Neural cell (in vitro differentiated cells): ENCODE measurements around the gene MAST1. TPM values are rescaled to one million over a fixed set of nuclear protein-coding genes. Genes with fewer than 3 reads are reported as not detected.

Source experiments
- H2AFZ ChIP-seq: fragments of 200-600, 300-800 bp; sonication (generic), shearing (Covaris generic); 2 replicates; pipeline ENCODE4 v1.6.0; 2014; ENCODE audit warnings: low read depth, mild to moderate bottlenecking, antibody characterized with exemption, low read length, moderate library complexity
- H3F3A ChIP-seq: fragments of 200-600 bp; shearing (Covaris generic); 2 replicates; pipeline ENCODE4 v1.6.1; 2016; ENCODE audit warnings: mild to moderate bottlenecking, moderate library complexity, mixed read lengths, antibody characterized with exemption, low read length; ENCODE audit not compliant: insufficient read depth, poor library complexity, severe bottlenecking
- H3K27ac ChIP-seq: fragments of 200-600, 300-800 bp; sonication (generic), shearing (Covaris generic); 2 replicates; pipeline ENCODE4 v1.5.1; 2014; ENCODE audit warnings: mild to moderate bottlenecking, low read length, moderate library complexity
- H3K27me3 ChIP-seq: fragments of 300-800, 200-600 bp; sonication (generic), shearing (Covaris generic); 2 replicates; pipeline ENCODE4 v1.6.0; 2014; ENCODE audit warnings: mild to moderate bottlenecking, low read depth, low read length, moderate library complexity; ENCODE audit not compliant: insufficient read depth
- H3K36me3 ChIP-seq: fragments of 300-800, 200-600 bp; sonication (generic), shearing (Covaris generic); 2 replicates; pipeline ENCODE4 v1.5.1; 2014; ENCODE audit warnings: mild to moderate bottlenecking, antibody characterized with exemption, low read length, moderate library complexity; ENCODE audit not compliant: insufficient read depth
- H3K4me2 ChIP-seq: fragments of 300-800, 200-600 bp; sonication (generic), shearing (Covaris generic); 2 replicates; pipeline ENCODE4 v1.6.0; 2014; ENCODE audit warnings: mild to moderate bottlenecking, low read length
- H3K4me3 ChIP-seq: fragments of 300-800, 200-600 bp; sonication (generic), shearing (Covaris generic); 2 replicates; pipeline ENCODE4 v1.5.1; 2014; ENCODE audit warnings: mild to moderate bottlenecking, low read length, moderate library complexity
- H3K79me2 ChIP-seq: fragments of 200-600 bp; shearing (Covaris generic); replicated peaks from 2 replicates; pipeline ENCODE4 v1.6.0; 2014; ENCODE audit warnings: mild to moderate bottlenecking, low read length, moderate library complexity; ENCODE audit not compliant: insufficient read depth
- H3K9ac ChIP-seq: fragments of 300-800, 200-600 bp; sonication (generic), shearing (Covaris generic); 2 replicates; pipeline ENCODE4 v1.6.1; 2016; ENCODE audit warnings: mild to moderate bottlenecking, low read length, mixed read lengths
- H3K9me2 ChIP-seq: fragments of 200-600 bp; shearing (Covaris generic); 2 replicates; pipeline ENCODE4 v1.6.1; 2016; ENCODE audit warnings: mild to moderate bottlenecking, low read length, mixed read lengths; ENCODE audit not compliant: insufficient read depth
- H3K9me3 ChIP-seq: fragments of 200-600, 300-800 bp; sonication (generic), shearing (Covaris generic); 2 replicates; pipeline ENCODE4 v1.6.1; 2016; ENCODE audit warnings: mild to moderate bottlenecking, mixed run types, low read length, moderate library complexity, mixed read lengths
- H4K20me1 ChIP-seq: fragments of 200-600 bp; shearing (Covaris generic); 2 replicates; pipeline ENCODE4 v1.6.1; 2016; ENCODE audit warnings: mild to moderate bottlenecking, mixed run types; ENCODE audit not compliant: insufficient read depth
- CTCF ChIP-seq: fragments of 450-650 bp; IDR thresholded peaks from 2 replicates; pipeline ENCODE4 v1.5.1; 2014; ENCODE audit warnings: antibody characterized with exemption, mild to moderate bottlenecking, moderate library complexity; ENCODE audit not compliant: poor library complexity, severe bottlenecking
- EP300 ChIP-seq: fragments of 450-650 bp; conservative IDR thresholded peaks from 2 replicates; pipeline ENCODE4 v1.6.1; 2014; ENCODE audit warnings: antibody characterized with exemption, mild to moderate bottlenecking, moderate library complexity; ENCODE audit not compliant: poor library complexity, severe bottlenecking
- EZH2 ChIP-seq: fragments of 200-600, 300-800 bp; shearing (Covaris generic), sonication (generic); IDR thresholded peaks from 2 replicates; pipeline ENCODE4 v1.6.1; 2014; ENCODE audit warnings: antibody characterized with exemption, low read length, borderline replicate concordance, mild to moderate bottlenecking; ENCODE audit not compliant: insufficient read depth, poor library complexity, severe bottlenecking
- MXI1 ChIP-seq: fragments of 450-650 bp; conservative IDR thresholded peaks from 2 replicates; pipeline ENCODE4 v1.6.1; 2014; ENCODE audit warnings: antibody characterized with exemption, mild to moderate bottlenecking; ENCODE audit not compliant: poor library complexity, severe bottlenecking
- POLR2AphosphoS5 ChIP-seq: IDR thresholded peaks from 2 replicates; pipeline ENCODE4 v1.6.1; 2012
- RAD21 ChIP-seq: fragments of 450-650 bp; conservative IDR thresholded peaks from 2 replicates; pipeline ENCODE4 v1.6.1; 2014; ENCODE audit warnings: antibody characterized with exemption, mild to moderate bottlenecking, moderate library complexity
- REST ChIP-seq: IDR thresholded peaks from 2 replicates; pipeline ENCODE4 v1.6.1; 2012; ENCODE audit warnings: borderline replicate concordance
- SMC3 ChIP-seq: fragments of 450-650 bp; conservative IDR thresholded peaks from 2 replicates; pipeline ENCODE4 v1.6.1; 2014; ENCODE audit warnings: antibody characterized with exemption, mild to moderate bottlenecking, moderate library complexity; ENCODE audit not compliant: poor library complexity
- TAF1 ChIP-seq: IDR thresholded peaks from 2 replicates; pipeline ENCODE4 v1.6.1; 2012; ENCODE audit warnings: low read depth
- polyA plus RNA-seq: library from polyadenylated mRNA; depleted of rRNA; stranded (reverse); fragments of >200 nt; gene quantifications from 2 replicates; pipeline ENCODE4 v1.2.3, GENCODE V29; 2014

MAST1 gene
- polyA plus RNA-seq, 1 donor from 2014 or later = 65.0 TPM

GRCh38 chr19:12789098-12789903 lies 49.0 kb upstream of the MAST1 start:
- peaks cover 29% of the 10 kb centered on the region for H3K27me3 ChIP-seq
- H3K9me2 ChIP-seq = no peaks in the 10 kb centered on the region
- H2AFZ ChIP-seq = no peak overlapping the region
- peak overlapping the region; percentile 87 for H3K4me3 ChIP-seq
- H4K20me1 ChIP-seq = no peaks in the 10 kb centered on the region
- peak overlapping the region; percentile 82 for H3K9ac ChIP-seq
- H3F3A ChIP-seq = no peaks in the 10 kb centered on the region
- TF ChIP-seq SMC3 (no peak), RAD21 (no peak), EZH2 (no peak), MXI1 (no peak), TAF1 (no peak), CTCF (no peak), POLR2AphosphoS5 (no peak), EP300 (no peak), REST (no peak)
- no peaks in the 10 kb centered on the region for H3K36me3 ChIP-seq
- H3K4me2 ChIP-seq = no peak overlapping the region
- H3K9me3 ChIP-seq = no peaks in the 10 kb centered on the region
- no peak overlapping the region for H3K27ac ChIP-seq
- H3K79me2 ChIP-seq = no peaks in the 10 kb centered on the region

- Histone ChIP-seq H3K9me2 (no peaks in the 10 kb centered on the region), H3K79me2 (no peaks in the 10 kb centered on the region), H3K4me3 (peak overlapping the region; percentile 87), H3K27ac (peak overlapping the region; percentile 33), H4K20me1 (no peaks in the 10 kb centered on the region), H3K27me3 (peaks cover 29% of the 10 kb centered on the region), H3F3A (no peaks in the 10 kb centered on the region), H3K4me2 (peak overlapping the region; percentile 19), H3K9me3 (no peaks in the 10 kb centered on the region), H2AFZ (no peak overlapping the region), H3K36me3 (no peaks in the 10 kb centered on the region), H3K9ac (peak overlapping the region; percentile 82)
- TF ChIP-seq RAD21 (no peak), POLR2AphosphoS5 (peak; percentile 42), REST (no peak), EP300 (no peak), TAF1 (no peak), CTCF (no peak), SMC3 (no peak), MXI1 (no peak)
Observed at GRCh38 chr19:12789904-12790619, 48.3 kb upstream of the MAST1 start.
